HepG2 (cell line): Measurements from ENCODE around the gene HRH2. TPM values are rescaled to one million over a fixed set of nuclear protein-coding genes. Genes with fewer than 3 reads are reported as not detected.

ENCODE experiments used
- CBX5 ChIP-seq: sonication (generic); formaldehyde crosslinking; IDR thresholded peaks from 2 replicates; pipeline ENCODE4 v1.4.0; 2020; ENCODE audit warnings: missing genetic modification reagents, borderline replicate concordance
- CSRNP2 ChIP-seq: sonication (generic); formaldehyde crosslinking; conservative IDR thresholded peaks from 2 replicates; pipeline ENCODE4 v1.8.0; 2022; ENCODE audit warnings: low read depth, missing genetic modification reagents
- PRDM10 ChIP-seq: sonication (generic); formaldehyde crosslinking; IDR thresholded peaks from 2 replicates; pipeline ENCODE4 v1.4.0; 2020; ENCODE audit warnings: low read depth, missing genetic modification reagents
- SMARCE1 ChIP-seq: fragments of 450-650 bp; IDR thresholded peaks from 2 replicates; pipeline ENCODE4 v1.6.1; 2017; ENCODE audit warnings: borderline replicate concordance
- SSRP1 ChIP-seq: IDR thresholded peaks from 2 replicates; pipeline ENCODE4 v1.6.1; 2016; ENCODE audit warnings: control low read depth
- TFE3 ChIP-seq: IDR thresholded peaks from 2 replicates; pipeline ENCODE4 v1.6.1; 2016
- ZNF260 ChIP-seq: sonication (generic); formaldehyde crosslinking; IDR thresholded peaks from 2 replicates; pipeline ENCODE4 v1.4.0; 2020; ENCODE audit warnings: missing genetic modification reagents, low read depth, mild to moderate bottlenecking, borderline replicate concordance
- ZNF329 ChIP-seq: sonication (generic); formaldehyde crosslinking; IDR thresholded peaks from 2 replicates; pipeline ENCODE4 v1.9.0; 2021; ENCODE audit warnings: low read depth, mild to moderate bottlenecking, missing genetic modification reagents
- ZNF563 ChIP-seq: sonication (generic); formaldehyde crosslinking; IDR thresholded peaks from 2 replicates; pipeline ENCODE4 v1.8.0; 2022; ENCODE audit warnings: mild to moderate bottlenecking, moderate library complexity, missing genetic modification reagents
- polyA plus RNA-seq, 8 experiments: library from polyadenylated mRNA; depleted of rRNA in 3 of 8; stranded (reverse) in 7 of 8; unstranded in 1 of 8; fragments of >200 nt; fragmentation: Illumina TruSeq in 4 of 8; extraction: Trizol in 4 of 8; gene quantifications; 2 replicates each; pipeline versions ENCODE4 v1.2.1 to v1.2.3, GENCODE V29; 2011 to 2016; ENCODE audit warnings: low read depth in 4 of 8, missing spikeins in 1 of 8, mixed read lengths in 1 of 8; ENCODE audit not compliant: insufficient read depth in 1 of 8
- total RNA-seq, 5 experiments: library from RNA; depleted of rRNA; stranded (reverse); fragments of >200 nt; fragmentation: Illumina TruSeq; extraction: Trizol; gene quantifications; 2 replicates each; pipeline ENCODE4 v1.2.3, GENCODE V29; 2016; ENCODE audit warnings: low read depth in 1 of 5

The HRH2 gene
- total and polyA plus RNA-seq, 2 of the 13 experiments (the other 11 are each of a cell fraction or from before 2014, with no cell fraction given) = not detected

GRCh38 chr5:175690025-175690424 lies 32.2 kb downstream of the HRH2 start (continued):
- TF ChIP-seq ZNF329 (CRISPR knock-in tag) (no peak), PRDM10 (CRISPR knock-in tag) (no peak), SSRP1 (CRISPR knock-in tag) (no peak), TFE3 (CRISPR knock-in tag) (no peak), ZNF260 (CRISPR knock-in tag) (no peak), CSRNP2 (CRISPR knock-in tag) (no peak), ZNF563 (CRISPR knock-in tag) (no peak), CBX5 (CRISPR knock-in tag) (no peak), SMARCE1 (no peak)
